Panc1 (cell line): ENCODE measurements around the gene EGFR. TPM values are rescaled to one million over a fixed set of nuclear protein-coding genes. Genes with fewer than 3 reads are reported as not detected.

ENCODE experiments used
- ATAC-seq: fragments of 200-7000 bp; cut with Tn5 transposase; 2 replicates; pipeline ENCODE4 v1.9.1; 2020; ENCODE audit warnings: mild to moderate bottlenecking, moderate library complexity
- BruUV-seq: library from RNA; stranded (reverse); fragments of 400-500 nt; replicated peaks from 2 replicates; lab custom pipeline; 2021; lab: Mats Ljungman, UMichigan
- CTCF ChIA-PET: fragments of 300-600 bp; sonication (Branson Sonifier 250); formaldehyde crosslinking; loops from one replicate; lab custom pipeline; 2022; ENCODE audit warnings: antibody characterized with exemption; lab: Charles Lee
- POLR2A ChIA-PET: fragments of 300-600 bp; sonication (Branson Sonifier 250); formaldehyde crosslinking; loops from one replicate; lab custom pipeline; 2022; ENCODE audit warnings: antibody characterized with exemption; lab: Charles Lee
- DNase-seq: peaks from one replicate; pipeline ENCODE4 v3.0.0-alpha.2; 2010; ENCODE audit warnings: low read depth, low spot score
- H3K27ac ChIP-seq: 2 replicates; pipeline ENCODE4 v1.5.1; 2011; ENCODE audit warnings: mild to moderate bottlenecking, low read length, inconsistent platforms
- H3K27me3 ChIP-seq: fragments of 200-500 bp; sonication (Bioruptor generic); 2 replicates; pipeline ENCODE4 v1.6.0; 2014; ENCODE audit warnings: low read length, inconsistent platforms; ENCODE audit not compliant: control insufficient read depth, insufficient read depth
- H3K36me3 ChIP-seq: fragments of 200-500 bp; sonication (Bioruptor generic); 2 replicates; pipeline ENCODE4 v1.5.1; 2014; ENCODE audit warnings: inconsistent platforms, mild to moderate bottlenecking, low read length, moderate library complexity; ENCODE audit not compliant: control insufficient read depth, insufficient read depth
- H3K4me1 ChIP-seq: 2 replicates; pipeline ENCODE4 v1.5.1; 2011; ENCODE audit warnings: inconsistent platforms, mild to moderate bottlenecking, low read length, moderate library complexity; ENCODE audit not compliant: control insufficient read depth, insufficient read depth
- H3K4me3 ChIP-seq, 2 experiments: 2 replicates each; pipeline ENCODE4 v1.5.1; 2011 to 2012; ENCODE audit warnings: low read depth in 2 of 2, low read length in 2 of 2, mild to moderate bottlenecking in 2 of 2, inconsistent platforms in 1 of 2, moderate library complexity in 1 of 2
- H3K9me3 ChIP-seq: fragments of 200-500 bp; sonication (Bioruptor generic); 2 replicates; pipeline ENCODE4 v1.5.1; 2014; ENCODE audit warnings: low read depth, mild to moderate bottlenecking, inconsistent platforms, low read length, moderate library complexity; ENCODE audit not compliant: control insufficient read depth, insufficient read depth
- CTCF ChIP-seq: fragments of 450-650 bp; IDR thresholded peaks from 2 replicates; pipeline ENCODE4 v1.5.1; 2017; ENCODE audit warnings: mild to moderate bottlenecking
- POLR2AphosphoS5 ChIP-seq: IDR thresholded peaks from 2 replicates; pipeline ENCODE4 v1.6.1; 2012; ENCODE audit warnings: mild to moderate bottlenecking, low read depth, low read length, moderate library complexity
- REST ChIP-seq, 2 experiments: IDR thresholded peaks; 2 replicates each; pipeline ENCODE4 v1.6.1; 2011 to 2012; ENCODE audit warnings: low read depth in 2 of 2, control low read depth in 1 of 2, low read length in 1 of 2, mild to moderate bottlenecking in 1 of 2, moderate library complexity in 1 of 2; ENCODE audit not compliant: insufficient read depth in 1 of 2
- SIN3A ChIP-seq: IDR thresholded peaks from 2 replicates; pipeline ENCODE4 v1.6.1; 2012; ENCODE audit warnings: low read depth, mild to moderate bottlenecking, low read length, moderate library complexity, borderline replicate concordance; ENCODE audit not compliant: insufficient read depth
- TCF7L2 ChIP-seq: IDR thresholded peaks from 2 replicates; pipeline ENCODE4 v1.6.1; 2011; ENCODE audit warnings: mild to moderate bottlenecking, low read depth, low read length, inconsistent platforms
- in situ Hi-C: cut with HindIII; loops from 2 replicates; pipeline ENCODE4 v1.10.0; 2016; ENCODE audit warnings: low sequenced_read_pairs, low pct_unique_long_range_greater_than_20kb
- intact Hi-C: fragments of 100-400 bp; cut with micrococcal nuclease; formaldehyde crosslinking; loops from one replicate; pipeline ENCODE4 v1.10.0; 2022; ENCODE audit not compliant: unreplicated experiment
- total RNA-seq: library from RNA; stranded (reverse); gene quantifications from one replicate; pipeline ENCODE4 v1.2.1, GENCODE V29; 2021; ENCODE audit not compliant: unreplicated experiment

The EGFR gene
- total RNA-seq, 1 experiment from 2014 or later = 156 TPM

- CTCF ChIA-PET = no interaction called here
- POLR2A ChIA-PET = no interaction called here
- DNase-seq = no peak
- Histone ChIP-seq H3K9me3 (no peaks in the 10 kb centered on the region), H3K36me3 (peaks cover 40% of the 10 kb centered on the region), H3K4me3 (no peak overlapping the region), H3K27ac (no peak overlapping the region), H3K4me1 (no peaks in the 10 kb centered on the region), H3K27me3 (no peaks in the 10 kb centered on the region)
- in situ Hi-C loops = no loop called here
- no peak for ATAC-seq
- no TSS peak for BruUV-seq
- intact Hi-C loops = no loop called here
- TF ChIP-seq SIN3A = no peak
- TF ChIP-seq CTCF = no peak
- TF ChIP-seq REST (IDR thresholded peaks at IDR 0.05; ENCODE audit: insufficient read depth in 1 of 2, low read depth in 2 of 2, low read length in 1 of 2) = no peak
- TF ChIP-seq TCF7L2 = no peak
Observed at GRCh38 chr7:55162476-55162875, 143.7 kb downstream of the EGFR start.

GRCh38 chr7:55163733-55164132, 144.9 kb downstream of the EGFR start:
- H3K27me3 ChIP-seq = no peaks in the 10 kb centered on the region
- BruUV-seq = no TSS peak
- H3K4me3 ChIP-seq = no peak overlapping the region
- ATAC-seq (no peak), DNase-seq (no peak)
- no peaks in the 10 kb centered on the region for H3K4me1 ChIP-seq
- in situ Hi-C loops = no loop called here
- peaks cover 38% of the 10 kb centered on the region for H3K36me3 ChIP-seq
- no peaks in the 10 kb centered on the region for H3K9me3 ChIP-seq
- ChIA-PET POLR2A (no interaction called here), CTCF (interaction anchor here (1.2 kb wide), 1 partner anchor 19 kb away, joined by 3 read pairs; no protein-coding TSS in a partner anchor)
- TF ChIP-seq SIN3A = no peak
- TF ChIP-seq REST (IDR thresholded peaks at IDR 0.05; ENCODE audit: insufficient read depth in 1 of 2, low read depth in 2 of 2, low read length in 1 of 2) = no peak
- no peak for TF ChIP-seq CTCF
- no peak for TF ChIP-seq POLR2AphosphoS5
- TF ChIP-seq TCF7L2 = no peak
- no peak overlapping the region for H3K27ac ChIP-seq
- intact Hi-C loops = no loop called here
